HEK293 (cell line): ENCODE results near the gene RGS4.

ENCODE experiments used
- KLF16 ChIP-seq: fragments of 450-650 bp; formaldehyde crosslinking; IDR thresholded peaks from 2 replicates; pipeline ENCODE4 v1.5.1; 2017; ENCODE audit warnings: missing biosample characterization, missing genetic modification characterization
- SALL2 ChIP-seq: fragments of 450-650 bp; formaldehyde crosslinking; IDR thresholded peaks from 2 replicates; pipeline ENCODE4 v1.5.0; 2017; ENCODE audit warnings: missing biosample characterization, mild to moderate bottlenecking, missing genetic modification characterization, borderline replicate concordance
- YY1 ChIP-seq: fragments of 450-650 bp; formaldehyde crosslinking; IDR thresholded peaks from 2 replicates; pipeline ENCODE4 v1.5.1; 2018; ENCODE audit warnings: missing biosample characterization, missing genetic modification characterization
- ZNF184 ChIP-seq: fragments of 450-650 bp; IDR thresholded peaks from 2 replicates; pipeline ENCODE4 v1.5.1; 2018; ENCODE audit warnings: missing biosample characterization, mild to moderate bottlenecking, missing genetic modification characterization
- ZNF350 ChIP-seq: fragments of 450-650 bp; formaldehyde crosslinking; IDR thresholded peaks from 2 replicates; pipeline ENCODE4 v1.5.0; 2017; ENCODE audit warnings: missing biosample characterization, mild to moderate bottlenecking, missing genetic modification characterization
- ZNF621 ChIP-seq: fragments of 450-650 bp; formaldehyde crosslinking; IDR thresholded peaks from 2 replicates; pipeline ENCODE4 v1.5.1; 2017; ENCODE audit warnings: missing biosample characterization, missing genetic modification characterization
- ZNF677 ChIP-seq: fragments of 450-650 bp; IDR thresholded peaks from 2 replicates; pipeline ENCODE4 v1.5.0; 2018; ENCODE audit warnings: missing biosample characterization, mild to moderate bottlenecking, missing genetic modification characterization, moderate library complexity
- ZSCAN16 ChIP-seq: fragments of 450-650 bp; formaldehyde crosslinking; IDR thresholded peaks from 2 replicates; pipeline ENCODE4 v1.5.1; 2016; ENCODE audit warnings: missing biosample characterization, missing genetic modification characterization
- TF ChIP-seq, protein P1 (sequence below): fragments of 450-650 bp; formaldehyde crosslinking; IDR thresholded peaks from 2 replicates; pipeline ENCODE4 v1.5.1; 2016; ENCODE audit warnings: missing biosample characterization, missing genetic modification characterization
- TF ChIP-seq, protein P2 (sequence below): fragments of 450-650 bp; formaldehyde crosslinking; IDR thresholded peaks from 2 replicates; pipeline ENCODE4 v1.5.1; 2016; ENCODE audit warnings: missing biosample characterization, missing genetic modification characterization
- TF ChIP-seq, protein P3 (sequence below): IDR thresholded peaks from 2 replicates; pipeline ENCODE4 v1.6.1; 2011; ENCODE audit warnings: mild to moderate bottlenecking, low read depth, low read length, borderline replicate concordance

DNA sequence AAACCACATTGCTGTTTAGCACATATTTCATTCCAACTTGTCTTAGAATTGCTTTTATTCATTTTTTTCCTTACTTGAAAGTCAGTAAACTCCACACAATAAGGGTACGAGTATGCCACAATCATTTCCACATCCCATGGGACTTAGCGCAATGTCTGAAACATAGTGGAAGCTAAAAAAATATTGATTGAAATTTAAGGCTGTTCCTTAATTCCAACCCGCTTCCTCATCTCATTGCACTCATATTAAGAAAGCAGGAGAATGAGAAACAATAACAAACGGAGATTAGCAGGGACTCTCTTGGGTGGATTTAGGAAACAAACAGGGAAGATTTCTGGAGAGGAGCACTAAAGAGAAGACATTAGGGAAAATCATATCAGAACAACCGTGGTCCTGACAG, 39.3 kb upstream of the RGS4 start:
- TF ChIP-seq SALL2 = no peak
- TF ChIP-seq, protein P1, sequence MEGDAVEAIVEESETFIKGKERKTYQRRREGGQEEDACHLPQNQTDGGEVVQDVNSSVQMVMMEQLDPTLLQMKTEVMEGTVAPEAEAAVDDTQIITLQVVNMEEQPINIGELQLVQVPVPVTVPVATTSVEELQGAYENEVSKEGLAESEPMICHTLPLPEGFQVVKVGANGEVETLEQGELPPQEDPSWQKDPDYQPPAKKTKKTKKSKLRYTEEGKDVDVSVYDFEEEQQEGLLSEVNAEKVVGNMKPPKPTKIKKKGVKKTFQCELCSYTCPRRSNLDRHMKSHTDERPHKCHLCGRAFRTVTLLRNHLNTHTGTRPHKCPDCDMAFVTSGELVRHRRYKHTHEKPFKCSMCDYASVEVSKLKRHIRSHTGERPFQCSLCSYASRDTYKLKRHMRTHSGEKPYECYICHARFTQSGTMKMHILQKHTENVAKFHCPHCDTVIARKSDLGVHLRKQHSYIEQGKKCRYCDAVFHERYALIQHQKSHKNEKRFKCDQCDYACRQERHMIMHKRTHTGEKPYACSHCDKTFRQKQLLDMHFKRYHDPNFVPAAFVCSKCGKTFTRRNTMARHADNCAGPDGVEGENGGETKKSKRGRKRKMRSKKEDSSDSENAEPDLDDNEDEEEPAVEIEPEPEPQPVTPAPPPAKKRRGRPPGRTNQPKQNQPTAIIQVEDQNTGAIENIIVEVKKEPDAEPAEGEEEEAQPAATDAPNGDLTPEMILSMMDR (tag by site-specific recombination) = no peak
- no peak for TF ChIP-seq ZNF677 (tag by site-specific recombination)
- TF ChIP-seq, protein P2, sequence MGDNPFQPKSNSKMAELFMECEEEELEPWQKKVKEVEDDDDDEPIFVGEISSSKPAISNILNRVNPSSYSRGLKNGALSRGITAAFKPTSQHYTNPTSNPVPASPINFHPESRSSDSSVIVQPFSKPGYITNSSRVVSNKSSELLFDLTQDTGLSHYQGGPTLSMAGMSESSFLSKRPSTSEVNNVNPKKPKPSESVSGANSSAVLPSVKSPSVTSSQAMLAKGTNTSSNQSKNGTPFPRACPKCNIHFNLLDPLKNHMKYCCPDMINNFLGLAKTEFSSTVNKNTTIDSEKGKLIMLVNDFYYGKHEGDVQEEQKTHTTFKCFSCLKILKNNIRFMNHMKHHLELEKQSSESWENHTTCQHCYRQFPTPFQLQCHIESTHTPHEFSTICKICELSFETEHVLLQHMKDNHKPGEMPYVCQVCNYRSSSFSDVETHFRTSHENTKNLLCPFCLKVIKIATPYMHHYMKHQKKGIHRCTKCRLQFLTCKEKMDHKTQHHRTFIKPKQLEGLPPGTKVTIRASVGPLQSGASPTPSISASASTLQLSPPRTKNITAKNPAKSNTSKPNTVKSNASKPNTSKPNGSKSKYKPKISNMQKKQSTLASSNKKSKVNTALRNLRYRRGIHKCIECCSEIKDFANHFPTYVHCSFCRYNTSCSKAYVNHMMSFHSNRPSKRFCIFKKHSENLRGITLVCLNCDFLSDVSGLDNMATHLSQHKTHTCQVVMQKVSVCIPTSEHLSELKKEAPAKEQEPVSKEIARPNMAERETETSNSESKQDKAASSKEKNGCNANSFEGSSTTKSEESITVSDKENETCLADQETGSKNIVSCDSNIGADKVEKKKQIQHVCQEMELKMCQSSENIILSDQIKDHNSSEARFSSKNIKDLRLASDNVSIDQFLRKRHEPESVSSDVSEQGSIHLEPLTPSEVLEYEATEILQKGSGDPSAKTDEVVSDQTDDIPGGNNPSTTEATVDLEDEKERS (tag by site-specific recombination) = no peak
- TF ChIP-seq, protein P3, sequence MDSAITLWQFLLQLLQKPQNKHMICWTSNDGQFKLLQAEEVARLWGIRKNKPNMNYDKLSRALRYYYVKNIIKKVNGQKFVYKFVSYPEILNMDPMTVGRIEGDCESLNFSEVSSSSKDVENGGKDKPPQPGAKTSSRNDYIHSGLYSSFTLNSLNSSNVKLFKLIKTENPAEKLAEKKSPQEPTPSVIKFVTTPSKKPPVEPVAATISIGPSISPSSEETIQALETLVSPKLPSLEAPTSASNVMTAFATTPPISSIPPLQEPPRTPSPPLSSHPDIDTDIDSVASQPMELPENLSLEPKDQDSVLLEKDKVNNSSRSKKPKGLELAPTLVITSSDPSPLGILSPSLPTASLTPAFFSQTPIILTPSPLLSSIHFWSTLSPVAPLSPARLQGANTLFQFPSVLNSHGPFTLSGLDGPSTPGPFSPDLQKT = no peak
- no peak for TF ChIP-seq KLF16 (tag by site-specific recombination)
- TF ChIP-seq YY1 (tag by site-specific recombination) = no peak
- no peak for TF ChIP-seq ZNF621 (tag by site-specific recombination)
- TF ChIP-seq ZSCAN16 (tag by site-specific recombination) = no peak
- no peak for TF ChIP-seq ZNF184 (tag by site-specific recombination)
- TF ChIP-seq ZNF350 (tag by site-specific recombination) = no peak
